Cerebellar cortex (tissue), 1 donor: ENCODE results near the gene PGM1.

Experiments
- DNase-seq: peaks from one replicate; pipeline ENCODE4 v3.0.0-alpha.2; 2015; ENCODE audit warnings: low spot score

PGM1 gene

GRCh38 chr1:63601061-63601460 lies 7.8 kb downstream of the PGM1 start:
- DNase-seq, result no peak

- no peak for DNase-seq
Observed at GRCh38 chr1:63601463-63601862, 8.3 kb downstream of the PGM1 start.

- DNase-seq, result no peak
Observed at GRCh38 chr1:63601912-63602311, 8.7 kb downstream of the PGM1 start.

- DNase-seq, result no peak
Observed at GRCh38 chr1:63602629-63603028, 9.4 kb downstream of the PGM1 start.

- DNase-seq, result no peak
Observed at GRCh38 chr1:63603810-63604209, 10.6 kb downstream of the PGM1 start.

GRCh38 chr1:63607322-63607721 lies 14.1 kb downstream of the PGM1 start:
- DNase-seq, result no peak

GRCh38 chr1:63611231-63611630 lies 18.0 kb downstream of the PGM1 start:
- no peak for DNase-seq

GRCh38 chr1:63612564-63612963 lies 19.4 kb downstream of the PGM1 start:
- DNase-seq, result no peak

- no peak for DNase-seq
Observed at GRCh38 chr1:63612971-63613370, 19.8 kb downstream of the PGM1 start.

GRCh38 chr1:63615768-63616420 lies 22.7 kb downstream of the PGM1 start:
- peak; percentile 89 for DNase-seq

GRCh38 chr1:63617450-63617849 lies 24.2 kb downstream of the PGM1 start:
- no peak for DNase-seq

- DNase-seq, result no peak
Observed at GRCh38 chr1:63618011-63618410, 24.8 kb downstream of the PGM1 start.

GRCh38 chr1:63619558-63619957 lies 26.3 kb downstream of the PGM1 start:
- DNase-seq, result no peak

GRCh38 chr1:63620671-63621070 lies 27.5 kb downstream of the PGM1 start:
- DNase-seq, result no peak

GRCh38 chr1:63621075-63621474 lies 27.9 kb downstream of the PGM1 start:
- peak; percentile 43 for DNase-seq

GRCh38 chr1:63621698-63622097 lies 28.5 kb downstream of the PGM1 start:
- peak; percentile 86 for DNase-seq

GRCh38 chr1:63622849-63623566 lies 29.8 kb downstream of the PGM1 start:
- peak; percentile 81 for DNase-seq

- no peak for DNase-seq
Observed at GRCh38 chr1:63623952-63624351, 30.7 kb downstream of the PGM1 start.

GRCh38 chr1:63624911-63625310 lies 31.7 kb downstream of the PGM1 start:
- DNase-seq, result no peak

GRCh38 chr1:63626222-63626621 lies 33.0 kb downstream of the PGM1 start:
- no peak for DNase-seq

- peak; percentile 53 for DNase-seq
Observed at GRCh38 chr1:63628607-63629006, 35.4 kb downstream of the PGM1 start.

GRCh38 chr1:63630238-63630637 lies 37.0 kb downstream of the PGM1 start:
- DNase-seq, result no peak

- no peak for DNase-seq
Observed at GRCh38 chr1:63630666-63631065, 37.5 kb downstream of the PGM1 start.

GRCh38 chr1:63632110-63632509 lies 38.9 kb downstream of the PGM1 start:
- no peak for DNase-seq
